DOHH2 (cell line): Measurements from ENCODE around the gene ABHD16B.

ENCODE experiments used
- H3F3A ChIP-seq: fragments of 200-600 bp; sonication (generic), shearing (Covaris generic); 2 replicates; pipeline ENCODE4 v1.6.0; 2016; ENCODE audit warnings: antibody characterized with exemption, mild to moderate bottlenecking; ENCODE audit not compliant: control insufficient read depth, insufficient read depth
- H3K27ac ChIP-seq: fragments of 200-600 bp; sonication (generic); 2 replicates; pipeline ENCODE4 v1.5.1; 2014; ENCODE audit warnings: low read depth, mild to moderate bottlenecking, low read length, moderate library complexity
- H3K27me3 ChIP-seq: fragments of 200-600 bp; sonication (generic); 2 replicates; pipeline ENCODE4 v1.6.1; 2014; ENCODE audit warnings: mild to moderate bottlenecking, low read length, mixed read lengths; ENCODE audit not compliant: control insufficient read depth
- H3K36me3 ChIP-seq: fragments of 200-600 bp; sonication (generic); 2 replicates; pipeline ENCODE4 v1.6.1; 2014; ENCODE audit warnings: mild to moderate bottlenecking, low read length, moderate library complexity, mixed read lengths; ENCODE audit not compliant: control insufficient read depth
- H3K4me1 ChIP-seq: fragments of 200-600 bp; sonication (generic); 2 replicates; pipeline ENCODE4 v1.6.1; 2014; ENCODE audit warnings: mild to moderate bottlenecking, low read length, mixed read lengths; ENCODE audit not compliant: control insufficient read depth
- H3K4me2 ChIP-seq: fragments of 200-600 bp; sonication (generic); 2 replicates; pipeline ENCODE4 v1.6.0; 2014; ENCODE audit warnings: mild to moderate bottlenecking, low read length, moderate library complexity
- H3K4me3 ChIP-seq: fragments of 200-600 bp; sonication (generic); 2 replicates; pipeline ENCODE4 v1.5.1; 2014; ENCODE audit warnings: mild to moderate bottlenecking, low read length, mixed read lengths
- H3K79me2 ChIP-seq: fragments of 200-600 bp; sonication (generic); 2 replicates; pipeline ENCODE4 v1.6.1; 2014; ENCODE audit warnings: mild to moderate bottlenecking, low read length, mixed read lengths; ENCODE audit not compliant: control insufficient read depth
- H3K9me2 ChIP-seq: fragments of 200-600 bp; sonication (generic); replicated peaks from 2 replicates; pipeline ENCODE4 v1.6.1; 2014; ENCODE audit warnings: mild to moderate bottlenecking, low read length, mixed read lengths; ENCODE audit not compliant: control insufficient read depth
- H3K9me3 ChIP-seq: fragments of 200-600 bp; sonication (generic); 2 replicates; pipeline ENCODE4 v1.6.1; 2014; ENCODE audit warnings: antibody characterized with exemption, low read length, mixed read lengths; ENCODE audit not compliant: control insufficient read depth, insufficient read depth
- H4K20me1 ChIP-seq: fragments of 200-600 bp; sonication (generic); 2 replicates; pipeline ENCODE4 v1.6.0; 2014; ENCODE audit warnings: low read depth, mild to moderate bottlenecking, antibody characterized with exemption, low read length, moderate library complexity; ENCODE audit not compliant: control insufficient read depth, insufficient read depth
- CTCF ChIP-seq: fragments of 200-600 bp; sonication (generic); IDR thresholded peaks from one replicate; pipeline ENCODE4 v1.5.1; 2014; ENCODE audit warnings: antibody characterized with exemption, mild to moderate bottlenecking, low read depth, low read length; ENCODE audit not compliant: poor library complexity, severe bottlenecking
- EZH2phosphoT487 ChIP-seq: fragments of 200-600 bp; sonication (generic); IDR thresholded peaks from 2 replicates; pipeline ENCODE4 v1.6.1; 2017; ENCODE audit warnings: borderline replicate concordance, mild to moderate bottlenecking, antibody characterized with exemption, low read length, moderate library complexity, mixed read lengths

ABHD16B gene

DNA sequence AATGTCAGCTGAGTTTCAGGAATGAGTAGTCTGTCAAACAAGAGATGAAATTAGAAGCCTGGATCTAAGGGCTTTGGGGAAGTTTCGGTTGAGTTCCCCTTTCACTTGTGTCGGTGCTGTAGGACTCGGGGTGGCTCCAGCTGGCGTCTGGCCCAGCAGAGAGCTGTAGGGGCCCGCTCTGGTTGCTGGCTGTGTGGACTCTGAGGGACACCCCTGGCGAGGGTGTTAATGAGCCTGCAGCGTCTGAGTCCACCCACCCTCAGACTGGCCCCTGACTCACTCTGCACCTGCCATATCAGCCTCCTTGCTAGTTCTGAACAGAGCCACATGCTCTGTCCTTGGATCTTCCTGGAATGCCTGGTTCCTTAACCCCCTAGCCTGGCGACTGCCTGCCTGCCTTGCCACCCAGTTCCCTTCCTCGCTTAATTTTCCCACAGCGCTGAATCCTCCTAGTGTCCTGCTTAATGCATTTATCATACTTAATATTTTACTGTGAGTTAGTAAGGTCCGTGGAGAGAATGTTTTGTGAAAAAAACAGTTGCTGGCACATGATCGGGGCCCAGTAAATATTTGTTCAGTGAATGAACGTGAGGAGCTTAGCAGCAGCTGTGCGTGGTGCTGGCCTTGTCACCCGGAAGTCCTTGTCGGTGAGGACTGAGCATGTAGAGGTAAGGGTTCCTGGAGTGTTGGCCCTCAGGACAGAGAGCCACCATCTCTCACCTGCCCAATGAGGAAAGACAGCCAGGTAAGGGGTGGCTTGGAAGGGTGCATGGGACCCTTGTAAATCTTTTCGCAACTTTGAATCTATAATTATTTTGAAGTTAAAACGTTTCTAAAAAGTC is 35.2 kb downstream of the ABHD16B start:
- Histone ChIP-seq H3F3A (peaks cover 14% of the 10 kb centered on the region), H3K27me3 (no peaks in the 10 kb centered on the region), H3K36me3 (peaks cover 26% of the 10 kb centered on the region), H3K4me2 (peak overlapping the region; percentile 96), H3K4me1 (peaks cover 28% of the 10 kb centered on the region), H3K9me3 (no peaks in the 10 kb centered on the region), H3K79me2 (peaks cover 61% of the 10 kb centered on the region), H3K27ac (peak overlapping the region; percentile 56), H4K20me1 (peaks cover 31% of the 10 kb centered on the region), H3K4me3 (peak overlapping the region; percentile 79), H3K9me2 (no peaks in the 10 kb centered on the region)
- TF ChIP-seq EZH2phosphoT487 (no peak), CTCF (no peak)

DNA sequence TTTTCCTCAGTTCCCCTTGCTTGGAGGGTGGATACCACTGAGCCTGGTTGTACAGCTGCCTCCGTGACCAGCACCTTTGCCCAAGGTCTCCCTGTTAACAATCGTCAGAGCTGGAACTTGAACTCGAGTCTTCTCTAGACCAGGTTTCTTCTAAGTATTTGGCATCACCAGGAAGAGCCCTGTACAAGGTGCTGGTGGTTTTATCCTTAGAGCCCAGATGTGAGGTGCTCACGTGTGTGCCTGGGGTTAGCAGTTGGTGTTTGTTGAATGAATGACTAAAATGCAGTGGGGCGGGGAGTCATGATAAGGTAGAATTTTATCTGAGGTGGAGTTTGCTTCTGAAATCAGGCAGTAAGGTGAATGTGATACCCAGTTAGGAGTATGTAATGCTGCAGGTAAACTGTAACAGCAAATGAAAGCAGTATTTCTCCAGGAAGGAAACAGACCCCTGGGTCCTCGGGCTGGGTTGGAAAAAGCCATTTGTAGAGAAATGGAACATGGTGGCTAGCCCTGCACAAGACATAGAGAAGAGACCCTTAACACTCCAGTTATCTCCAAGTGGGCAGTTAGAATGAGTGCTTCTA is 36.8 kb downstream of the ABHD16B start:
- peaks cover 14% of the 10 kb centered on the region for H3F3A ChIP-seq
- no peak overlapping the region for H3K27ac ChIP-seq
- peaks cover 74% of the 10 kb centered on the region for H3K79me2 ChIP-seq
- H3K9me2 ChIP-seq, result no peaks in the 10 kb centered on the region
- peaks cover 31% of the 10 kb centered on the region for H4K20me1 ChIP-seq
- no peak for TF ChIP-seq CTCF
- TF ChIP-seq EZH2phosphoT487, result no peak
- no peaks in the 10 kb centered on the region for H3K27me3 ChIP-seq
- H3K4me2 ChIP-seq, result no peak overlapping the region
- H3K9me3 ChIP-seq, result no peaks in the 10 kb centered on the region
- H3K36me3 ChIP-seq, result peaks cover 27% of the 10 kb centered on the region
- H3K4me3 ChIP-seq, result no peak overlapping the region
- H3K4me1 ChIP-seq, result peaks cover 28% of the 10 kb centered on the region

- no peak overlapping the region for H3K27ac ChIP-seq
- H3K4me2 ChIP-seq, result no peak overlapping the region
- peaks cover 83% of the 10 kb centered on the region for H3K79me2 ChIP-seq
- no peak overlapping the region for H3K4me3 ChIP-seq
- no peaks in the 10 kb centered on the region for H3K9me3 ChIP-seq
- TF ChIP-seq EZH2phosphoT487 (no peak), CTCF (no peak)
- peaks cover 27% of the 10 kb centered on the region for H3K36me3 ChIP-seq
- H3K9me2 ChIP-seq, result no peaks in the 10 kb centered on the region
- H4K20me1 ChIP-seq, result peaks cover 31% of the 10 kb centered on the region
- H3K27me3 ChIP-seq, result no peaks in the 10 kb centered on the region
- H3K4me1 ChIP-seq, result peaks cover 28% of the 10 kb centered on the region
- peaks cover 7% of the 10 kb centered on the region for H3F3A ChIP-seq
Observed at GRCh38 chr20:63898882-63899558, 37.7 kb downstream of the ABHD16B start.
